ENCODE measurements around the gene URGCP. TPM values are rescaled to one million over a fixed set of nuclear protein-coding genes. Genes with fewer than 3 reads are reported as not detected.

URGCP gene
- total and polyA plus RNA-seq, 2 of the 4 experiments (the other 2 are of a cell fraction), result 22.0 to 25.5 TPM

DNA sequence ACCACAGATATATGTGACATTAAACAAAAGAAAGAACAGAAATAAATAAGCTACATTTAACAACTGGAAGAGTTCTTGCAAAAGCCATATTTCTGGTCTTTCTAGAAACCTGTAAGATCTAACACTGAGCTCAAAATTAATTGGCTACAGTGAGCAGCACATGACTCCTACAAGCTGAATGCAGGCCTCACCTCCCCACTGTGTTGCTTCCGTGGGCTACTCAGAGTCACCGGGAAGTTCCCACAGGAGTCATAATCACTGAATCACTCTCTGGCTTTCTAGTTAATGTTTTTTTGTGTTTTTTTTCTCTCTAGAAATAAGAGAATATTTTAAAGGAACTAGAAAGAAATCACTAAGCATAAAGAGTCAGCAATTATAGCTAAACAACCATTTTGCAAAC, 26.9 kb downstream of the URGCP start:
- no peak overlapping the region for H3K4me3 ChIP-seq (ENCODE audit: insufficient read depth, low read depth, low read length)
- H3K56ac ChIP-seq (ENCODE audit: extremely low read depth, insufficient read depth, low read length), result no peak overlapping the region
- ChIA-PET CTCF (no interaction called here), POLR2A (ENCODE audit: unreplicated experiment) (interaction anchor here (1.1 kb wide), 1 partner anchor 10 kb away, joined by 3 read pairs; the partner anchor contains the start of gene MRPS24)
- DNase-seq, result peak; percentile 93
- H3K9ac ChIP-seq (ENCODE audit: low read depth, low read length), result no peak overlapping the region
- no CpG with 5 or more reads among the region's 2 CpGs for WGBS, 2 experiments (ENCODE audit: extremely low coverage in 2 of 2, insufficient read length in 1 of 2)
- H2BK20ac ChIP-seq (ENCODE audit: low read depth, low read length), result no peak overlapping the region
- peak overlapping the region; percentile 76; the same call in 1 of the 2 replicates for H3K14ac ChIP-seq (replicated peaks; ENCODE audit: low read depth, low read length)
- in situ Hi-C loops (cut with MboI; ENCODE audit: low sequenced_read_pairs) (no loop called here), dilution Hi-C loops (cut with HindIII; ENCODE audit: low sequenced_read_pairs, unreplicated experiment) (no loop called here), intact Hi-C loops (cut with micrococcal nuclease) (no loop called here)
- no peak overlapping the region for H3K23ac ChIP-seq (ENCODE audit: low read depth, low read length)
- no peak overlapping the region for H4K91ac ChIP-seq (ENCODE audit: insufficient read depth, low read depth, low read length)
- H3K9me3 ChIP-seq (ENCODE audit: control insufficient read depth, insufficient read depth, low read length), result no peaks in the 10 kb centered on the region
- H3K4ac ChIP-seq (ENCODE audit: low read depth, low read length), result peak overlapping the region; percentile 81
- no peak overlapping the region for H3K18ac ChIP-seq (ENCODE audit: low read depth, low read length)
- peaks cover 18% of the 10 kb centered on the region for H3K9me1 ChIP-seq (ENCODE audit: insufficient read depth, low read length)
- ATAC-seq (ENCODE audit: low read depth), result peak; percentile 75
- TF ChIP-seq, protein P1, sequence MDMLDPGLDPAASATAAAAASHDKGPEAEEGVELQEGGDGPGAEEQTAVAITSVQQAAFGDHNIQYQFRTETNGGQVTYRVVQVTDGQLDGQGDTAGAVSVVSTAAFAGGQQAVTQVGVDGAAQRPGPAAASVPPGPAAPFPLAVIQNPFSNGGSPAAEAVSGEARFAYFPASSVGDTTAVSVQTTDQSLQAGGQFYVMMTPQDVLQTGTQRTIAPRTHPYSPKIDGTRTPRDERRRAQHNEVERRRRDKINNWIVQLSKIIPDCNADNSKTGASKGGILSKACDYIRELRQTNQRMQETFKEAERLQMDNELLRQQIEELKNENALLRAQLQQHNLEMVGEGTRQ (IDR thresholded peaks at IDR 0.05; ENCODE audit: low read depth, low read length), result peak; percentile 92
- TF ChIP-seq BHLHE40 (IDR thresholded peaks at IDR 0.05; ENCODE audit: low read depth, low read length) (peak; percentile 73), RFX5 (IDR thresholded peaks at IDR 0.05; ENCODE audit: low read depth, low read length) (no peak), CEBPB (IDR thresholded peaks at IDR 0.05; ENCODE audit: low read depth, low read length) (no peak), POLR2A (IDR thresholded peaks at IDR 0.05; ENCODE audit: low read depth, low read length) (no peak), RAD21 (IDR thresholded peaks at IDR 0.05; ENCODE audit: low read length) (no peak), RCOR1 (IDR thresholded peaks at IDR 0.05; ENCODE audit: insufficient replicate concordance, low read length) (no peak), NFE2L2 (IDR thresholded peaks at IDR 0.05; ENCODE audit: low read depth, low read length) (no peak), MAFK (IDR thresholded peaks at IDR 0.05; ENCODE audit: low read depth, low read length) (no peak), MAZ (IDR thresholded peaks at IDR 0.05; ENCODE audit: borderline replicate concordance, low read depth, low read length) (no peak), MXI1 (IDR thresholded peaks at IDR 0.05; ENCODE audit: borderline replicate concordance, low read depth, low read length) (no peak), FOS (IDR thresholded peaks at IDR 0.05; ENCODE audit: low read depth, low read length) (peak; percentile 73), SMC3 (IDR thresholded peaks at IDR 0.05; ENCODE audit: low read depth, low read length) (no peak), CHD1 (IDR thresholded peaks at IDR 0.05; ENCODE audit: low read depth, low read length) (no peak)
- TF ChIP-seq, protein P2, sequence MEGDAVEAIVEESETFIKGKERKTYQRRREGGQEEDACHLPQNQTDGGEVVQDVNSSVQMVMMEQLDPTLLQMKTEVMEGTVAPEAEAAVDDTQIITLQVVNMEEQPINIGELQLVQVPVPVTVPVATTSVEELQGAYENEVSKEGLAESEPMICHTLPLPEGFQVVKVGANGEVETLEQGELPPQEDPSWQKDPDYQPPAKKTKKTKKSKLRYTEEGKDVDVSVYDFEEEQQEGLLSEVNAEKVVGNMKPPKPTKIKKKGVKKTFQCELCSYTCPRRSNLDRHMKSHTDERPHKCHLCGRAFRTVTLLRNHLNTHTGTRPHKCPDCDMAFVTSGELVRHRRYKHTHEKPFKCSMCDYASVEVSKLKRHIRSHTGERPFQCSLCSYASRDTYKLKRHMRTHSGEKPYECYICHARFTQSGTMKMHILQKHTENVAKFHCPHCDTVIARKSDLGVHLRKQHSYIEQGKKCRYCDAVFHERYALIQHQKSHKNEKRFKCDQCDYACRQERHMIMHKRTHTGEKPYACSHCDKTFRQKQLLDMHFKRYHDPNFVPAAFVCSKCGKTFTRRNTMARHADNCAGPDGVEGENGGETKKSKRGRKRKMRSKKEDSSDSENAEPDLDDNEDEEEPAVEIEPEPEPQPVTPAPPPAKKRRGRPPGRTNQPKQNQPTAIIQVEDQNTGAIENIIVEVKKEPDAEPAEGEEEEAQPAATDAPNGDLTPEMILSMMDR (conservative IDR thresholded peaks at IDR 0.05; ENCODE audit: low read depth, low read length), result no peak
- TF ChIP-seq, protein P3, sequence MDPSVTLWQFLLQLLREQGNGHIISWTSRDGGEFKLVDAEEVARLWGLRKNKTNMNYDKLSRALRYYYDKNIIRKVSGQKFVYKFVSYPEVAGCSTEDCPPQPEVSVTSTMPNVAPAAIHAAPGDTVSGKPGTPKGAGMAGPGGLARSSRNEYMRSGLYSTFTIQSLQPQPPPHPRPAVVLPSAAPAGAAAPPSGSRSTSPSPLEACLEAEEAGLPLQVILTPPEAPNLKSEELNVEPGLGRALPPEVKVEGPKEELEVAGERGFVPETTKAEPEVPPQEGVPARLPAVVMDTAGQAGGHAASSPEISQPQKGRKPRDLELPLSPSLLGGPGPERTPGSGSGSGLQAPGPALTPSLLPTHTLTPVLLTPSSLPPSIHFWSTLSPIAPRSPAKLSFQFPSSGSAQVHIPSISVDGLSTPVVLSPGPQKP (IDR thresholded peaks at IDR 0.05; ENCODE audit: borderline replicate concordance, low read depth, low read length), result no peak
- peak overlapping the region; percentile 82 for H2AK9ac ChIP-seq (replicated peaks; ENCODE audit: low read depth, low read length, poor library complexity)
- no peak overlapping the region for H3K4me2 ChIP-seq (ENCODE audit: low read depth, low read length)
- peaks cover 26 to 71% of the 10 kb centered on the region in 2 experiments for H3K79me1 ChIP-seq (ENCODE audit: low read depth in 1 of 2, low read length in 2 of 2)
- H3K27me3 ChIP-seq (ENCODE audit: control insufficient read depth, insufficient read depth, low read length), result no peaks in the 10 kb centered on the region
- peak overlapping the region in 1 of 2 experiments; percentile 64; a peak in 2 of 4 replicates for H4K8ac ChIP-seq (ENCODE audit: low read depth in 2 of 2, low read length in 2 of 2)
- peak overlapping the region; percentile 74; the same call in 1 of the 2 replicates for H2BK120ac ChIP-seq (ENCODE audit: low read depth, low read length)
- H2AFZ ChIP-seq (replicated peaks; ENCODE audit: low read length, poor library complexity), result no peak overlapping the region
- peak overlapping the region; percentile 76; the same call in 1 of the 3 replicates for H2BK15ac ChIP-seq (ENCODE audit: low read depth, low read length)
- BruUV-seq (replicated peaks), result no TSS peak
- peak overlapping the region; percentile 78 for H2BK5ac ChIP-seq (ENCODE audit: low read depth, low read length, poor library complexity, severe bottlenecking)
- H2AK5ac ChIP-seq (ENCODE audit: low read depth, low read length), result peak overlapping the region; percentile 85; the same call in 1 of the 2 replicates
- H3K4me1 ChIP-seq (ENCODE audit: control insufficient read depth, insufficient read depth, low read length), result peaks cover 10% of the 10 kb centered on the region
- peaks cover 49% of the 10 kb centered on the region for H3K36me3 ChIP-seq (ENCODE audit: control insufficient read depth, insufficient read depth, low read length)
- H3K27ac ChIP-seq (ENCODE audit: insufficient read depth, low read length), result peak overlapping the region; percentile 36; the same call in 1 of the 2 replicates
- H4K5ac ChIP-seq (ENCODE audit: low read depth, low read length), result no peak overlapping the region
- H4K20me1 ChIP-seq (ENCODE audit: insufficient read depth, low read length), result no peaks in the 10 kb centered on the region; the same call in 1 of the 2 replicates
